NCI-H460 (cell line): Measurements from ENCODE around the gene TMEM240. TPM values are rescaled to one million over a fixed set of nuclear protein-coding genes. Genes with fewer than 3 reads are reported as not detected.
A peak's percentile ranks its signal among the peaks of the same experiment; 100 is the strongest.

Experiments
- DNase-seq: peaks from one replicate; pipeline ENCODE4 v3.0.0-alpha.2; 2016; ENCODE audit warnings: low read depth; ENCODE audit errors: extremely low read depth
- polyA plus RNA-seq: library from polyadenylated mRNA; depleted of rRNA; stranded (reverse); fragments of >200 nt; gene quantifications from 2 replicates; pipeline ENCODE4 v1.2.3, GENCODE V29; 2014; cell fraction: nucleus; rRNA removed
- total RNA-seq: library from RNA; depleted of rRNA; stranded (reverse); fragments of >200 nt; shearing (Covaris generic); gene quantifications from 2 replicates; pipeline ENCODE4 v1.2.3, GENCODE V29; 2014; rRNA removed

The TMEM240 gene
- 0.67 TPM in 1 of 2 replicates, not detected in the other for total RNA-seq
- 1.7 TPM in 1 of 2 replicates, not detected in the other for polyA plus RNA-seq

GRCh38 chr1:1540090-1540817, at the start of gene TMEM240:
Gene TMEM240, minus strand, starts transcription at chr1:1540624. Its CDS starts 278 bp downstream, at chr1:1540346.
- no peak for DNase-seq

GRCh38 chr1:1583347-1584010, 43.1 kb upstream of the TMEM240 start:
- no peak for DNase-seq

DNA sequence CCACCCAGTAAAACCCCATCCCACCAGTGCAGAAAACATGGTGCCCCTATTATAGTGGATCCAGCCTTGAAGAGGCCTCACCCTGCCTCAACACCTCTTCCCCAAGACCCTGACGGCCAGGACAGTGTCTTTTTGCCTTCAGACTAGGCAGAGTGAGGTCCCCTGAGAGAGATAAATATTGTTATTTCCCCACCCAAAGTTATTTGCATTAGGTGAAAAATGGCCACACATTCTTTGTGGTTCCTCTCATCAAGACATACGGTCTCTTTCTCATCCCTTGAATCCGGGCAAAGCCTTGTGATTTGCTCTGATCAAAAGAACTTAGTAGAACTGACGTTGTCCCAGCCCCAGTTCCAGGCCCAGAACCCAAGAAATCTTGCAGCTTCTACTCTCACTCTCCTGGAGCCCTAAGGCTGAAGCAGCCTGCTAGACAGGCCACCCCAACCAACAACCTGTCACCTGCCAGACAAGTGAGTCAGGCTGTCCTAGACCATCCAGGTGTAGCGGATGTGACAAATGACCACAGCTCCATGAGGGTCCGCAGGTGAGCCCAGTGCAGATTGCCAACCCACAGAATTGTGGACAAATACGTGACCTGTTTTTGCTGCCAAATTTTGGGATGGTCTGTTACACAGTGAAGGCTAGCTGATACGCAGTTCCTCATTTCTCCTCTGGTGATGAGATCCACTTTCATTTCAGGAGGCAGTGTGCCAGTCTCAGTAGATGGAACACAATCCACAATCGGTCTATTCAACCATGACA, 42.3 kb upstream of the TMEM240 start:
- no peak for DNase-seq

- no peak for DNase-seq
Measured at GRCh38 chr1:1578371-1578940, 38.0 kb upstream of the TMEM240 start.

DNA sequence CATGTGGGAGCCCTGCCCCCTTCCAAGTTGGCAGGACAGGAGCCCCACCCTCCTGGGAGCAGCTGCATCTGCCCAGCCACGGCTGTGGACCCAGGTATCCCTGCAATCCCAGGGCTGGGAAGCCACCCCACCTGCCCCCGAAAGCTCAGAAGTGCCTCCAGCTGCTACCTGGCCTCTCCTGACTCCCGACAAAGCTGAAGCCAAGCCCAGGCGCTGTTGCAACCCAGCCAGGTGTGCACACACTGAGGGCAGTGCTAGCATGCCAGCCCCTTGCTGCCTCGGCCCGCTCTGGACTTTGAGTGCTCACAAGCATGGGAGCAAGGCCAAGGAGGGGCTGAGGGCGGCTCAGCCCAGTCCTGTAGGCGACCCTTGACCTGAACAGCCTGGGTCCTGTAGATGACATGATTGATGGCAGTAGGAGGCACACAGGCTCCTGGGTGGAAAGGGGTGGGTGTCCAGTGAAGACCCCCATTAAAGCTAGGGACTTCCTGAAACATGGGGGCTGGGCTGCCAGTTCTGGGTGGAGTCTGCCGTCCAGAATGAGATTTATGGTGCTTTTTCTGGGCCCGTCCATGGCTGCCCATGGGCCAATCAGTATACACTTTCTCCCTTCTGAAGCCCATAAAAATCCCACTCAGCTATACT, 37.1 kb upstream of the TMEM240 start:
- no peak for DNase-seq

- DNase-seq = peak; percentile 81
Measured at GRCh38 chr1:1574721-1575537, 34.5 kb upstream of the TMEM240 start, which contains the start of gene SSU72. Gene SSU72, minus strand, starts transcription at chr1:1574863. Its CDS starts 306 bp downstream, at chr1:1574557.

- peak; percentile 41 for DNase-seq
Measured at GRCh38 chr1:1573843-1574720, 33.7 kb upstream of the TMEM240 start.

DNA sequence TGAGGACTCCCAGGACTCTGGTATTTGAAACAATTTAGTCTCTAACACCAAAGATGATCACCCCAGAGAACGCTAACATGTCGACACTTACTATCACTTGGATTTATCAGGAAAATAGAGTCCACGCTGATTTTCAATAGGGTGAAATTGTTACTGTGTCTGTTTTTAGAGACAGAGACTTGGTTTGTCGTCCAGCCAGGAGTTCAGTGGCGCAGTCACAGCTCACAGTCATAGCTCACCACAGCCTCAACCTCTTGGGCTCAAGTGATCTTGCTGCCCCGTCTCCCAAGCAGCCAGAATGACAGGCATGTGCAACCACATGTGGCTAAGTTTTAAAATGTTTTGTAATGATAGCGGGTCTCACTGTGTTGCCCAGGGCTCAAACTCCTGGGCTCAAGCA, 28.9 kb upstream of the TMEM240 start:
- no peak for DNase-seq

- no peak for DNase-seq
Measured at GRCh38 chr1:1567891-1568291, 27.5 kb upstream of the TMEM240 start.

- DNase-seq = no peak
Measured at GRCh38 chr1:1567152-1567875, 26.9 kb upstream of the TMEM240 start.

DNA sequence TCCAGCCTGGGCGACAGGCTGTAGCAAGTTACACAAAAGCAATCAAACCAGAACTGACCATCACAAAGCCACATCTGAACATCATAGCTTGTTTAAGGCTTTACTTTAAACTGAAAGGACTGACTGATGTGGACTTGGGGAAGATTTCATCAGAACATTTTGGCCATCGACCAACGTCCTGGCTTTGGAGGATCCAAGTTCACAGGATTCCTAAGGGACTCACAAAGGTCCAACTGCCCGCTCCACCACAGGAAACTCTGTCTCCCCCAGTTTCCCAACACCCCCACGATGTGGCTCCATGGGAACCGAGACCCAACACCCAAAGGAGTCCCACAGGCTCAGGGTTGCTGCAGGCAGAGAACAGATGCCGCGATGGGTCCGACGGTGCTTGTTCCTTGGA, 24.9 kb upstream of the TMEM240 start:
- DNase-seq = no peak

DNA sequence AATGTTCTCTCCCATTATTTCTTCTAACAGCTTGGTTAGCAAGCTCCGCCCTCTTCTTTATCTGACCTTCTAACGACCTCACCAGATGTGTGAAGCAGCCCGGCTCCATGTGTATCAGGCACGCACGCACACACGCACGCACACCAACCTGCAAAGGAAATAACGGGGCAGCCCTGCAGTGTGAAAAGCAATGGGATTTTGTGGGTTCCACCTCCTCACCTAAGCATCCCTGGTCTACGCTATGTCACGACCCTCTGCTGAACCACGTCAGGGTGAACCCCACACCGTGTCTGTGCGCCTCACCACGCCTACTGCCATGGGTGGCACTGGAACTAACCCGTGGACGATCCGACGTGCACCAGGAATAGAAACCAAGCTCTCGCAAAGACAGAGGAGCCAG, 23.8 kb upstream of the TMEM240 start:
- DNase-seq = no peak

GRCh38 chr1:1563688-1564087, 23.3 kb upstream of the TMEM240 start:
- DNase-seq = no peak

DNA sequence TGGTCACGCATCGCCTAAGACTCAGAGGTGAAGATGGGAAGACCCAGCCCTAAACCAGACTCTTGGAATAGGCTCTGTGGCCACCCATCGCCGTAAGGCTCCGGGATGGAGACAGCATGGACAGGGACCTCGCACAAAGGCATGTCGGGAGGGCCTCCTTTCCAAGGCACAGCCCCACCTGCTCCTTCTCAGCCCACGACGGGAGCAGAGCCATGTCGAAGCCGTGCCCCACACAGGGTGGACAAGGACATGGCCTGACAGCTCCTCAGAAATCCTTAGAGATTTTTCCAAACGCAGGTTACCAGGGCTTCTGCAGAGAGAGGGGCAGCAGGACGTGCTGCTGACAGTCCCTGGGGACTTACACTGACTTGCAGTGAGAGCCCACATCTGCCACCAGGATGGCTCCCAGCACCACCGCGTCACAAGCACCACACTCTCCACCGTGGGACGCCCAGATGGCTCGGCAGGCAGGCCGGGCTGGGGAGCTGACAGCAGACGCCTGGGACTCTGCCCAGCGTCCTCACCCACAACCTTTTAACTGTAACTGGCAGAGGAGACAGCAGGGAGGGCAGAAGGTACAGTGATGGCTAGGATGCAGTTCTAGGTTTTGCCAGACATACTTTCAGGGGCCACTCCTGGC, 22.3 kb upstream of the TMEM240 start:
- no peak for DNase-seq

DNA sequence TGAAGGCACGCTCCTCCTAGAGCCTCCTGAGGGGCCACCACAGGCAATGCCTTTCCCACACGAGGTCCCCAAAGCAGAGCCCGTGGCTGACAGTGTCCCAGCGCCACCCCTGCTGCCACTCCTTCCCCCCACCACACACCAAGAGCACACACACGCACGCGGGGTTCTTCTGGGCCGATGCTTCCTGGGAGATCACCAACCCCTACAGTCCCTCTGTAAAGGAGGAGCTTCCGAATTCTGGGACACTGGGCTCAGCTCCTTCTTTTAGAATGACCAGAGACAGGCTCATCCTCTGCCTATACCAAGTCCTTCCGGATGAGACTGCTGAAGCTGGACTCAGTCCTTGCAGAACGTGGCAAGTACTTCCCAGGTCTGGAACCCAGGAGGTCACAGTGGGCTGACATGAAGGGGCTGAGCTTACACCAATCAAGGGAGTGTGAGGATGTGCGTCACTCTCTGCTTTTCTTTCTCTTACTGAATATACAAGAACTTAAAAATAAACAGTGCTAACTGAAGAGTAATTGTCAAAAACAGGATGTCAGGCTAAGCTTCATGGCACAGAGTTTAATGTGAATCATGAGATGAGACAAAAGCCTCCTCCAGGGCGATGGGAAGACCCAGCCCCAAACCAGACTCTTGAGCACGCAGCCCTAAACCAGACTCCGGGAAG, 21.5 kb upstream of the TMEM240 start:
- no peak for DNase-seq

GRCh38 chr1:1560178-1560577, 19.8 kb upstream of the TMEM240 start:
- no peak for DNase-seq

- no peak for DNase-seq
Measured at GRCh38 chr1:1559066-1559465, 18.6 kb upstream of the TMEM240 start.
